H9 (cell line): ENCODE results near the gene CDK6. TPM values are rescaled to one million over a fixed set of nuclear protein-coding genes. Genes with fewer than 3 reads are reported as not detected.

ENCODE experiments used
- DNase-seq: peaks from one replicate; pipeline ENCODE4 v3.0.0-alpha.2; 2017
- H2AFZ ChIP-seq: one replicate; pipeline ENCODE4 v1.6.1; 2013; ENCODE audit warnings: mild to moderate bottlenecking, low read length, control low read depth, moderate library complexity
- H2AK5ac ChIP-seq: 2 replicates; pipeline ENCODE4 v1.6.1; 2013; ENCODE audit warnings: low read length, control low read depth, mixed read lengths; ENCODE audit not compliant: insufficient read length
- H2BK120ac ChIP-seq: one replicate; pipeline ENCODE4 v1.6.1; 2013; ENCODE audit warnings: low read depth, mild to moderate bottlenecking, low read length, control low read depth, inconsistent platforms; ENCODE audit not compliant: poor library complexity, severe bottlenecking
- H2BK12ac ChIP-seq: 2 replicates; pipeline ENCODE4 v1.6.1; 2013; ENCODE audit warnings: low read length, control low read depth, mixed read lengths, low read depth; ENCODE audit not compliant: insufficient read length
- H2BK15ac ChIP-seq: 2 replicates; pipeline ENCODE4 v1.6.1; 2013; ENCODE audit warnings: low read depth, low read length, control low read depth
- H2BK20ac ChIP-seq: one replicate; pipeline ENCODE4 v1.6.1; 2013; ENCODE audit warnings: low read depth, mild to moderate bottlenecking, low read length, control low read depth, inconsistent platforms; ENCODE audit not compliant: poor library complexity, severe bottlenecking
- H2BK5ac ChIP-seq: 2 replicates; pipeline ENCODE4 v1.6.1; 2013; ENCODE audit warnings: low read length, control low read depth, mixed read lengths; ENCODE audit not compliant: insufficient read length
- H3K14ac ChIP-seq: 2 replicates; pipeline ENCODE4 v1.6.1; 2013; ENCODE audit warnings: low read length, control low read depth; ENCODE audit not compliant: insufficient read depth
- H3K18ac ChIP-seq: 2 replicates; pipeline ENCODE4 v1.6.1; 2013; ENCODE audit warnings: low read depth, mild to moderate bottlenecking, mixed read lengths, low read length, control low read depth; ENCODE audit not compliant: insufficient read length
- H3K23ac ChIP-seq: 2 replicates; pipeline ENCODE4 v1.6.1; 2013; ENCODE audit warnings: low read length, control low read depth, mixed read lengths, low read depth; ENCODE audit not compliant: insufficient read length
- H3K23me2 ChIP-seq: 2 replicates; pipeline ENCODE4 v1.6.1; 2013; ENCODE audit warnings: low read depth, mild to moderate bottlenecking, mixed read lengths, low read length, control low read depth; ENCODE audit not compliant: insufficient read length, poor library complexity, severe bottlenecking
- H3K27ac ChIP-seq: 2 replicates; pipeline ENCODE4 v1.5.1; 2013; ENCODE audit warnings: low read length, control low read depth, mixed read lengths, low read depth; ENCODE audit not compliant: insufficient read length
- H3K27me3 ChIP-seq: 2 replicates; pipeline ENCODE4 v1.6.1; 2013; ENCODE audit warnings: low read length, control low read depth, inconsistent platforms; ENCODE audit not compliant: insufficient read depth
- H3K4ac ChIP-seq: 2 replicates; pipeline ENCODE4 v1.6.1; 2013; ENCODE audit warnings: low read depth, mild to moderate bottlenecking, control low read depth, inconsistent platforms, low read length, moderate library complexity
- H3K4me1 ChIP-seq: 2 replicates; pipeline ENCODE4 v1.6.1; 2013; ENCODE audit warnings: low read length, control low read depth, inconsistent platforms; ENCODE audit not compliant: insufficient read depth
- H3K4me2 ChIP-seq: 2 replicates; pipeline ENCODE4 v1.6.1; 2013; ENCODE audit warnings: low read length, control low read depth, mixed read lengths; ENCODE audit not compliant: insufficient read length, insufficient read depth
- H3K56ac ChIP-seq: 2 replicates; pipeline ENCODE4 v1.6.1; 2013; ENCODE audit warnings: low read depth, mild to moderate bottlenecking, mixed read lengths, low read length, control low read depth; ENCODE audit not compliant: insufficient read length
- H3K79me1 ChIP-seq: 2 replicates; pipeline ENCODE4 v1.6.1; 2013; ENCODE audit warnings: low read depth, mild to moderate bottlenecking, moderate library complexity, low read length, control low read depth, inconsistent platforms; ENCODE audit not compliant: insufficient read depth, poor library complexity, severe bottlenecking
- H3K79me2 ChIP-seq: 2 replicates; pipeline ENCODE4 v1.6.1; 2013; ENCODE audit warnings: low read length, control low read depth, inconsistent platforms; ENCODE audit not compliant: insufficient read depth
- H3K9ac ChIP-seq: 2 replicates; pipeline ENCODE4 v1.6.1; 2013; ENCODE audit warnings: low read length, control low read depth, mixed read lengths; ENCODE audit not compliant: insufficient read length; ENCODE audit errors: extremely low read depth
- H3K9me3 ChIP-seq: one replicate; pipeline ENCODE4 v1.6.1; 2013; ENCODE audit warnings: low read depth, low read length, inconsistent platforms; ENCODE audit not compliant: control insufficient read depth
- H3T11ph ChIP-seq: one replicate; pipeline ENCODE4 v1.6.1; 2013; ENCODE audit warnings: mild to moderate bottlenecking, low read length, control low read depth, inconsistent platforms
- H4K20me1 ChIP-seq: one replicate; pipeline ENCODE4 v1.6.1; 2013; ENCODE audit not compliant: control insufficient read depth, insufficient read length, insufficient read depth
- H4K5ac ChIP-seq: 2 replicates; pipeline ENCODE4 v1.6.1; 2013; ENCODE audit warnings: low read depth, mild to moderate bottlenecking, mixed read lengths, low read length, control low read depth; ENCODE audit not compliant: insufficient read length
- H4K8ac ChIP-seq: replicated peaks from 2 replicates; pipeline ENCODE4 v1.6.1; 2013; ENCODE audit warnings: low read length, control low read depth, mixed read lengths, low read depth; ENCODE audit not compliant: insufficient read length
- H4K91ac ChIP-seq: 2 replicates; pipeline ENCODE4 v1.6.1; 2013; ENCODE audit warnings: low read depth, mild to moderate bottlenecking, moderate library complexity, mixed read lengths, low read length, control low read depth; ENCODE audit not compliant: insufficient read length
- H3K27ac Mint-ChIP-seq, 3 experiments: 2 replicates in 2 of 3; 3 replicates in 1 of 3; pipeline ENCODE4 v1.8.0; 2020 to 2021; ENCODE audit warnings: mixed read lengths in 3 of 3, mild to moderate bottlenecking in 1 of 3, moderate library complexity in 1 of 3
- H3K27me3 Mint-ChIP-seq: 2 replicates; pipeline ENCODE4 v1.8.0; 2021; ENCODE audit warnings: low read depth, mild to moderate bottlenecking, moderate library complexity, mixed read lengths
- H3K36me3 Mint-ChIP-seq, 3 experiments: 2 replicates in 2 of 3; 3 replicates in 1 of 3; pipeline ENCODE4 v1.8.0; 2020 to 2021; ENCODE audit warnings: low read depth in 3 of 3, mixed read lengths in 3 of 3; ENCODE audit not compliant: insufficient read depth in 1 of 3
- H3K4me1 Mint-ChIP-seq, 2 experiments: 2 replicates each; pipeline ENCODE4 v1.8.0; 2020; ENCODE audit warnings: mixed read lengths in 2 of 2
- H3K4me3 Mint-ChIP-seq, 2 experiments: 2 replicates in 1 of 2; 3 replicates in 1 of 2; pipeline ENCODE4 v1.8.0; 2020 to 2021; ENCODE audit warnings: mild to moderate bottlenecking in 2 of 2, mixed read lengths in 2 of 2, moderate library complexity in 1 of 2
- H3K9me3 Mint-ChIP-seq, 2 experiments: 2 replicates in 1 of 2; 3 replicates in 1 of 2; pipeline ENCODE4 v1.8.0; 2020; ENCODE audit warnings: mild to moderate bottlenecking in 2 of 2, mixed read lengths in 2 of 2, moderate library complexity in 1 of 2
- CTCF ChIP-seq: fragments of 200-600 bp; sonication (generic); conservative IDR thresholded peaks from 3 replicates; pipeline ENCODE4 v1.8.0; 2021; ENCODE audit warnings: antibody characterized with exemption, mild to moderate bottlenecking
- WGBS: extraction: QIAGEN DNeasy Blood & Tissue Kit; methylation state at CpG from one replicate; pipeline ENCODE4 v1.1.7; 2013; ENCODE audit warnings: missing lambda C conversion rate, low lambda C conversion rate, mixed read lengths; ENCODE audit not compliant: insufficient read length; ENCODE audit errors: extremely low coverage; 5-methylcytosine and 5-hydroxymethylcytosine counted together
- total RNA-seq: library from RNA; stranded (reverse); gene quantifications from 2 replicates; pipeline ENCODE4 v1.2.1, GENCODE V29; 2021

The CDK6 gene
- total RNA-seq, 1 experiment from 2014 or later = 30.0 TPM

- no peak overlapping the region for H2BK5ac ChIP-seq
- H3T11ph ChIP-seq = no peak overlapping the region
- no CpG with 5 or more reads among the region's 4 CpGs for WGBS
- Mint-ChIP-seq H3K27ac (peak overlapping the region in 2 of 3 experiments; percentile 19 to 64; a peak in 2 of 7 replicates), H3K4me1 (peaks cover 60 to 70% of the 10 kb centered on the region in 2 experiments), H3K9me3 (no peaks in the 10 kb centered on the region; a peak in 1 of 5 replicates), H3K27me3 (no peaks in the 10 kb centered on the region), H3K4me3 (no peak overlapping the region), H3K36me3 (peaks cover 0 to 4% (median 0%) of the 10 kb centered on the region in 3 experiments; a peak in 3 of 7 replicates)
- H3K18ac ChIP-seq = no peak overlapping the region
- no peak overlapping the region for H3K4ac ChIP-seq
- H4K5ac ChIP-seq = no peak overlapping the region
- no peak overlapping the region for H3K27ac ChIP-seq
- H4K20me1 ChIP-seq = no peaks in the 10 kb centered on the region
- DNase-seq = no peak
- peaks cover 9% of the 10 kb centered on the region; the same call in 1 of the 2 replicates for H3K4me1 ChIP-seq
- H3K23ac ChIP-seq = no peak overlapping the region
- no peak overlapping the region for H2BK15ac ChIP-seq
- H4K91ac ChIP-seq = no peak overlapping the region
- no peaks in the 10 kb centered on the region for H3K79me2 ChIP-seq
- no peak overlapping the region for H3K4me2 ChIP-seq
- no peak overlapping the region for H2BK12ac ChIP-seq
- H2BK20ac ChIP-seq = no peak overlapping the region
- H3K23me2 ChIP-seq = no peaks in the 10 kb centered on the region
- H3K9ac ChIP-seq = no peak overlapping the region
- H3K56ac ChIP-seq = no peak overlapping the region
- no peaks in the 10 kb centered on the region for H3K9me3 ChIP-seq
- no peak overlapping the region for H2AFZ ChIP-seq
- H3K14ac ChIP-seq = no peak overlapping the region
- TF ChIP-seq CTCF = no peak
- no peaks in the 10 kb centered on the region for H3K79me1 ChIP-seq
- no peaks in the 10 kb centered on the region for H3K27me3 ChIP-seq
- H2BK120ac ChIP-seq = no peak overlapping the region
- no peak overlapping the region for H4K8ac ChIP-seq
- H2AK5ac ChIP-seq = no peak overlapping the region
These were observed 80.7 kb downstream of the CDK6 start for GRCh38 chr7:92755680-92756079.
